Suprapubic skin (tissue), 3 donors: ENCODE measurements around the gene MMADHC.

Source experiments
- POLR2AphosphoS5 ChIP-seq, 3 donors: sonication (generic); formaldehyde crosslinking; IDR thresholded peaks; one replicate each; pipeline ENCODE4 v1.6.1; 2017; ENCODE audit warnings: antibody characterized with exemption in 3 of 3
- TF ChIP-seq, protein P1 (sequence below), 2 donors: fragments of 200-600 bp in 1 of 2; fragments of 450-650 bp in 1 of 2; sonication (generic) in 1 of 2; IDR thresholded peaks; one replicate each; pipeline ENCODE4 v1.5.1; 2016 to 2019; ENCODE audit warnings: antibody characterized with exemption in 2 of 2, mild to moderate bottlenecking in 1 of 2, moderate library complexity in 1 of 2

DNA sequence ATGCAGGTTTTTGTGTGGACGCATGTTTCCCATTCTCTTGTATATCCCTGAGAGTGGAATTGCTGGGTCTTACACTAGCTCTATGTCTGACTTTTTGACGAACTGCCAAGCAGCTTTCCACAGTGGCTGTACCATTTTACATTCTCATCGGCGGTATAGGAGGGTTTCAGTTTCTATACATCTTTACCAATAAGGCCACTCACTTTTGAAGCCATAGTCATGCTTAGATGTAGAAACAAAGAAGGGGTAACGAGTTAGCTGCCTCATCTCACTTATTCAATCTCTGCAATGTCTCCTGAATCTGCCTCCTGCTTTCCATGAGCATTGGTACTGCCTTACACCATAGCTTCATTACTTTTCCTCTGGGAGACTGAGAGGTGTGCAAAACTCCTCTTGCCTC is 47.4 kb downstream of the MMADHC start:
- TF ChIP-seq, protein P1, sequence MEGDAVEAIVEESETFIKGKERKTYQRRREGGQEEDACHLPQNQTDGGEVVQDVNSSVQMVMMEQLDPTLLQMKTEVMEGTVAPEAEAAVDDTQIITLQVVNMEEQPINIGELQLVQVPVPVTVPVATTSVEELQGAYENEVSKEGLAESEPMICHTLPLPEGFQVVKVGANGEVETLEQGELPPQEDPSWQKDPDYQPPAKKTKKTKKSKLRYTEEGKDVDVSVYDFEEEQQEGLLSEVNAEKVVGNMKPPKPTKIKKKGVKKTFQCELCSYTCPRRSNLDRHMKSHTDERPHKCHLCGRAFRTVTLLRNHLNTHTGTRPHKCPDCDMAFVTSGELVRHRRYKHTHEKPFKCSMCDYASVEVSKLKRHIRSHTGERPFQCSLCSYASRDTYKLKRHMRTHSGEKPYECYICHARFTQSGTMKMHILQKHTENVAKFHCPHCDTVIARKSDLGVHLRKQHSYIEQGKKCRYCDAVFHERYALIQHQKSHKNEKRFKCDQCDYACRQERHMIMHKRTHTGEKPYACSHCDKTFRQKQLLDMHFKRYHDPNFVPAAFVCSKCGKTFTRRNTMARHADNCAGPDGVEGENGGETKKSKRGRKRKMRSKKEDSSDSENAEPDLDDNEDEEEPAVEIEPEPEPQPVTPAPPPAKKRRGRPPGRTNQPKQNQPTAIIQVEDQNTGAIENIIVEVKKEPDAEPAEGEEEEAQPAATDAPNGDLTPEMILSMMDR (IDR thresholded peaks at IDR 0.05): no peak
- no peak for TF ChIP-seq POLR2AphosphoS5 (IDR thresholded peaks at IDR 0.05)
